Mammary epithelial cell (primary cell): ENCODE measurements around the gene CABP2.

Experiments
- EZH2 ChIP-seq: IDR thresholded peaks from 2 replicates; pipeline ENCODE4 v1.6.1; 2012; ENCODE audit warnings: low read length, inconsistent platforms, borderline replicate concordance
- TF ChIP-seq, protein P1 (sequence below), 2 donors: IDR thresholded peaks in 1 of 2; conservative IDR thresholded peaks in 1 of 2; 2 replicates each; pipeline ENCODE4 v1.5.1; 2011 to 2012; ENCODE audit warnings: inconsistent platforms in 2 of 2, low read length in 2 of 2, mild to moderate bottlenecking in 2 of 2, control low read depth in 1 of 2, low read depth in 1 of 2; ENCODE audit not compliant: insufficient read depth in 1 of 2; ENCODE audit errors: extremely low read depth in 1 of 2

DNA sequence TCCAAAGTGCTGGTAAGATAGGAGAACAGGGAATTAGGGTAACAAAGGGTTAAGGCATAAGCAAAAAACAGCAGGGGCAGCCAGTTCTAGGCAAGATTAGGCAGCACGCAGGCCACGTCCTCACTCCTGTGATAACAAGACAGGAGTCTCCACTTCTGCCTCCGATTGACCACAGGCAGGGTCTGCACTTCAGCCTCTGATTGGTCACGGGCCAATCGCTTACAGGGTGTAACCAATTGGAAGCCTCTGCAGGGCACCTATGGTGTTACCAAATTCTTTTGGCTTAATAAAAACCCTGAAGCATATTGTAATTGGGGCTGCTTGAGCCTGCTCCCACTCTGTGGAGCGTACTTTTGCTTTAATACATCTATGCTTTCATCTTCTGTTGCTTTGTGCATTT, 48.2 kb upstream of the CABP2 start:
- TF ChIP-seq, protein P1, sequence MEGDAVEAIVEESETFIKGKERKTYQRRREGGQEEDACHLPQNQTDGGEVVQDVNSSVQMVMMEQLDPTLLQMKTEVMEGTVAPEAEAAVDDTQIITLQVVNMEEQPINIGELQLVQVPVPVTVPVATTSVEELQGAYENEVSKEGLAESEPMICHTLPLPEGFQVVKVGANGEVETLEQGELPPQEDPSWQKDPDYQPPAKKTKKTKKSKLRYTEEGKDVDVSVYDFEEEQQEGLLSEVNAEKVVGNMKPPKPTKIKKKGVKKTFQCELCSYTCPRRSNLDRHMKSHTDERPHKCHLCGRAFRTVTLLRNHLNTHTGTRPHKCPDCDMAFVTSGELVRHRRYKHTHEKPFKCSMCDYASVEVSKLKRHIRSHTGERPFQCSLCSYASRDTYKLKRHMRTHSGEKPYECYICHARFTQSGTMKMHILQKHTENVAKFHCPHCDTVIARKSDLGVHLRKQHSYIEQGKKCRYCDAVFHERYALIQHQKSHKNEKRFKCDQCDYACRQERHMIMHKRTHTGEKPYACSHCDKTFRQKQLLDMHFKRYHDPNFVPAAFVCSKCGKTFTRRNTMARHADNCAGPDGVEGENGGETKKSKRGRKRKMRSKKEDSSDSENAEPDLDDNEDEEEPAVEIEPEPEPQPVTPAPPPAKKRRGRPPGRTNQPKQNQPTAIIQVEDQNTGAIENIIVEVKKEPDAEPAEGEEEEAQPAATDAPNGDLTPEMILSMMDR (conservative IDR thresholded peaks at IDR 0.05 in 1 of 2, IDR thresholded peaks at IDR 0.05 in 1 of 2; ENCODE audit: extremely low read depth in 1 of 2, insufficient read depth in 1 of 2, low read depth in 1 of 2, low read length in 2 of 2): no peak
- no peak for TF ChIP-seq EZH2
